Colon (tissue), 2 donors: ENCODE results near the gene URB1.
"Not testable (repeated sequence)": the region's sequence is repeated elsewhere in the genome, so short reads cannot be mapped to it uniquely, and the experiment has no call there.

Source experiments
- FAIRE-seq: peaks from 2 replicates; lab custom pipeline; 2012; peaks lifted over from hg19 to GRCh38; lab: Jason Lieb, UNC
- donor health status: control.
- donor health status: control.

Gene URB1

GRCh38 chr21:32285476-32285875 lies 107.3 kb downstream of the URB1 start:
- no peak for FAIRE-seq

- FAIRE-seq = no peak
Measured at GRCh38 chr21:32282992-32283391, 109.8 kb downstream of the URB1 start.

DNA sequence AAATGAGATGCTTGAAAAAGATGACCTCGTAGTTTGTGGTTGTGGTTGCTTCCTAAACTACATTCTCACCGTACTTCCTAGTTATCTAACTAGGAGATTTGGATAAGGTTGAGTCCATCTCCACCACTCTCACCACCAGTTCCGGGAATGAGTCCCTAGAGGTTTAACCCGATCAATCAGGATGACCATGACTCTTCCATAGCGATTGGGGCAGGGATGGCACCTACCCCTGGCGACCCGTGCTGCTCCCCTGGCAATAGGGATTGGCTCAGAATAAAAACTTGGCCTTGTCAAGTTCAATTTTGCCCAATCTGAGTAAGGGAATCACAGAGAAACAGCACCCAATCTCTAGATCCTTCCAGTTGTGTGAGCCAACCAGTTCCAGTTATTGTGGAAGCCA lies 111.3 kb downstream of the URB1 start:
- FAIRE-seq = no peak

DNA sequence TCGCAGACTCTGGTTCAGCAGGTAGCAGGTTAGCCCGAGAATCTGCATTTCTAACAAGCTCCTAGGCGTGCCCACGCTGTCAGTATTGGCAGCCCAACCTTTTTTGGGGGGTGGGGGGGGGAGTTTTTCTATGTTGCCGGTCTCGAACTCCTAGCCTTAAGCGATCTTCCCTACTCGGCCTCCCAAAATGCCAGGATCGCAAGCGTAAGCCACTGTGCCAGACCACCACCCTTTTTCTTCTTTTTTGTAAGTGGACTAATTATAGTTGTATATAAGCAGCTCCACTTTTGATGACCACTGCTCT lies 113.5 kb downstream of the URB1 start:
- no peak for FAIRE-seq

- FAIRE-seq = no peak
Measured at GRCh38 chr21:32278518-32279376, 114.1 kb downstream of the URB1 start, which contains the start of gene MIS18A. Gene MIS18A (minus strand): TSS chr21:32279049. CDS start chr21:32279014, 35 bp downstream.

GRCh38 chr21:32278103-32278502 lies 114.7 kb downstream of the URB1 start:
- FAIRE-seq = no peak

DNA sequence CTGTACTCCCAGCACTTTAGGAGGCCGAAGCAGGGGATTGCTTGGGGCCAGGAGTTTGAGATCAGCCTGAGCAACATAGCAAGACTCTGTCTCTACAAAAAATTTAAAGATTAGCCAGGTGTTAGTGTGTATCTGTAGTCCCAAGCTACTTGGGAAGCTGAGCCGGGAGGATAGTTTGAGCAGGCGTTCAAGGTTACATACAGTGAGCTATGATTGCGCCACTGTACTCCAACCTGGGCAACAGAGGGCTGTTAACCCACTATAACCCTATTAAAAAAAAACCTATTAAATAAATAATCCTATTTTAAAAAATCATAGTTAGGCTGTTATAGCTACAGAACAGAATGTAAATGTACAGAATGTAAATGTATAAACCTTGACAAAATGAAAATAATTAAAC lies 116.1 kb downstream of the URB1 start:
- FAIRE-seq = no peak

DNA sequence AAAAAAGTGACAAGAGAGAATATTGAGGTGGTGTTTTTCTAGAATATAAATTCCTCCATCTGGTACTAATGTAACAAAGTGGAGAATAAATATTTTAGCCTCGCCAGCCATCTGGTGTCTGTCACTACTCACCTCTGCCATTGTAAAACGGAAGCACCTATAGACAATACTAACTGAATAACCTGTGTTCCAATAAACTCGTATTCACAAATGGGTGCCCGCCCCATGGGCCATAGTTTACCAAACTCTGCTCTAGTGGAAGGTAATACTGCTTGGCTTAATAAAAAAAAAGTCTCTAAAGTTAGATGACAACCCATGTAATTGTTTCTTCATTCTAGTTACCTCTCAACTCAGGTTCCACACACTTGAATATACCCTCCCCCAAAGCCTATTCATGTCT lies 122.1 kb downstream of the URB1 start:
- no peak for FAIRE-seq

GRCh38 chr21:32265321-32265720 lies 127.5 kb downstream of the URB1 start:
- not testable (repeated sequence) for FAIRE-seq

- FAIRE-seq = no peak
Measured at GRCh38 chr21:32261929-32262328, 130.9 kb downstream of the URB1 start.
